K562 (cell line): Measurements from ENCODE around the gene DCAF6. TPM values are rescaled to one million over a fixed set of nuclear protein-coding genes. Genes with fewer than 3 reads are reported as not detected.

Experiments
- ATAC-seq: fragments of 200-7000 bp; cut with Tn5 transposase; 3 replicates; pipeline ENCODE4 v1.9.1; 2020; ENCODE audit warnings: moderate library complexity
- BruUV-seq: library from RNA; stranded (reverse); fragments of 400-500 nt; replicated peaks from 2 replicates; lab custom pipeline; 2021; lab: Mats Ljungman, UMichigan
- CTCF ChIA-PET: fragments of 300-600 bp; formaldehyde crosslinking; extraction: SDS; loops from one replicate; lab custom pipeline; 2021; ENCODE audit warnings: low intra/inter-chr PET ratio; lab: Yijun Ruan, JAX
- POLR2A ChIA-PET: fragments of 300-600, 350-650 bp; sonication (Branson Sonifier 250); formaldehyde crosslinking; extraction: SDS; loops from one replicate; lab custom pipeline; 2021; ENCODE audit warnings: antibody characterized with exemption, inconsistent platforms; lab: Yijun Ruan, JAX
- DNase-seq, 4 experiments: peaks; one replicate each; pipeline versions ENCODE4 v3.0.0 to v3.0.0-alpha.2; 2011 to 2018; ENCODE audit warnings: low spot score in 3 of 4, mixed read lengths in 3 of 4; ENCODE audit errors: extremely low read depth in 1 of 4
- FAIRE-seq: peaks from 2 replicates; lab custom pipeline; 2011; peaks lifted over from hg19 to GRCh38; lab: Jason Lieb, UNC
- H2AFZ ChIP-seq: 2 replicates; pipeline ENCODE4 v1.6.0; 2011; ENCODE audit warnings: low read depth, low read length, control low read depth, inconsistent platforms
- H3K27ac ChIP-seq: fragments of 200-600 bp; 3 replicates; pipeline ENCODE4 v1.8.0; 2011; ENCODE audit warnings: low read depth, mild to moderate bottlenecking, control low read depth, inconsistent platforms, low read length, moderate library complexity, mixed read lengths; ENCODE audit errors: extremely low read depth
- H3K27me3 ChIP-seq, 2 experiments: fragments of 300-600 bp in 1 of 2; 2 replicates in 1 of 2; 3 replicates in 1 of 2; pipeline versions ENCODE4 v1.6.0 to v1.8.0; 2011; ENCODE audit warnings: inconsistent platforms in 2 of 2, low read length in 2 of 2, mild to moderate bottlenecking in 1 of 2, mixed read lengths in 1 of 2, moderate library complexity in 1 of 2; ENCODE audit not compliant: control insufficient read depth in 2 of 2, insufficient read depth in 2 of 2
- H3K36me3 ChIP-seq: fragments of 300-600 bp; 3 replicates; pipeline ENCODE4 v1.8.0; 2011; ENCODE audit warnings: mild to moderate bottlenecking, low read length, inconsistent platforms; ENCODE audit not compliant: control insufficient read depth, insufficient read depth
- H3K4me1 ChIP-seq, 2 experiments: fragments of 200-600 bp in 1 of 2; replicated peaks in 1 of 2; 2 replicates in 1 of 2; 3 replicates in 1 of 2; pipeline versions ENCODE4 v1.5.1 to v1.8.0; 2011; ENCODE audit warnings: inconsistent platforms in 2 of 2, low read length in 2 of 2, mild to moderate bottlenecking in 1 of 2, mixed read lengths in 1 of 2, moderate library complexity in 1 of 2; ENCODE audit not compliant: control insufficient read depth in 2 of 2, insufficient read depth in 2 of 2
- H3K4me2 ChIP-seq: 2 replicates; pipeline ENCODE4 v1.6.1; 2011; ENCODE audit warnings: low read length, control low read depth, inconsistent platforms, mixed read lengths; ENCODE audit not compliant: insufficient read depth
- H3K4me3 ChIP-seq: fragments of 200-600 bp; sonication (generic), shearing (Covaris generic); 2 replicates; pipeline ENCODE4 v1.5.1; 2016; ENCODE audit warnings: control low read depth, inconsistent platforms
- H3K79me2 ChIP-seq: fragments of 200-600 bp; 3 replicates; pipeline ENCODE4 v1.8.0; 2011; ENCODE audit warnings: low read length, inconsistent platforms; ENCODE audit not compliant: control insufficient read depth, insufficient read depth
- H3K9ac ChIP-seq, 2 experiments: 2 replicates each; pipeline versions ENCODE4 v1.6.0 to v1.6.1; 2011; ENCODE audit warnings: low read depth in 2 of 2, low read length in 2 of 2, control low read depth in 1 of 2, inconsistent platforms in 1 of 2, mild to moderate bottlenecking in 1 of 2, mixed read lengths in 1 of 2; ENCODE audit not compliant: insufficient read depth in 1 of 2
- H3K9me1 ChIP-seq: one replicate; pipeline ENCODE4 v1.6.0; 2011; ENCODE audit warnings: inconsistent platforms, mild to moderate bottlenecking, low read length, moderate library complexity; ENCODE audit not compliant: control insufficient read depth, insufficient read depth
- H3K9me3 ChIP-seq: replicated peaks from 2 replicates; pipeline ENCODE4 v1.5.1; 2011; ENCODE audit warnings: low read depth, low read length, inconsistent platforms; ENCODE audit not compliant: control insufficient read depth, insufficient read depth
- H4K20me1 ChIP-seq: replicated peaks from 2 replicates; pipeline ENCODE4 v1.6.1; 2011; ENCODE audit warnings: low read length, inconsistent platforms, mixed read lengths; ENCODE audit not compliant: control insufficient read depth, insufficient read depth
- ATF7 ChIP-seq: fragments of 450-650 bp; IDR thresholded peaks from 2 replicates; pipeline ENCODE4 v1.7.1; 2014; ENCODE audit warnings: mild to moderate bottlenecking, moderate library complexity
- CEBPB ChIP-seq: fragments of 450-650 bp; IDR thresholded peaks from 2 replicates; pipeline ENCODE4 v1.6.1; 2016; ENCODE audit warnings: missing genetic modification characterization, missing compliant biosample characterization
- CEBPG ChIP-seq, 3 experiments: fragments of 200-800 bp in 1 of 3; sonication (Bioruptor generic) in 1 of 3; sonication (generic) in 1 of 3; formaldehyde crosslinking in 1 of 3; IDR thresholded peaks in 2 of 3; conservative IDR thresholded peaks in 1 of 3; 2 replicates each; pipeline versions ENCODE4 v1.6.1 to v1.8.0; 2016 to 2022; ENCODE audit warnings: missing compliant biosample characterization in 2 of 3, missing genetic modification characterization in 2 of 3, mild to moderate bottlenecking in 1 of 3, missing genetic modification reagents in 1 of 3
- FOSL1 ChIP-seq: fragments of 200-800 bp; sonication (Bioruptor generic); conservative IDR thresholded peaks from 2 replicates; pipeline ENCODE4 v1.6.1; 2016; ENCODE audit warnings: missing genetic modification characterization, missing compliant biosample characterization
- RFX5 ChIP-seq: IDR thresholded peaks from 2 replicates; pipeline ENCODE4 v1.6.1; 2011; ENCODE audit warnings: low read depth, mild to moderate bottlenecking, improper control_type of control experiment, low read length
- ZBTB40 ChIP-seq, 2 experiments: fragments of 450-650 bp in 1 of 2; sonication (generic) in 1 of 2; formaldehyde crosslinking in 1 of 2; IDR thresholded peaks; 2 replicates each; pipeline versions ENCODE4 v1.7.1 to v1.9.0; 2016 to 2022; ENCODE audit warnings: inconsistent platforms in 1 of 2, mild to moderate bottlenecking in 1 of 2, missing genetic modification reagents in 1 of 2
- ZNF274 ChIP-seq: IDR thresholded peaks from 2 replicates; pipeline ENCODE4 v1.6.1; 2011; ENCODE audit warnings: low read depth, mild to moderate bottlenecking, low read length, moderate library complexity, borderline replicate concordance
- ZNF384 ChIP-seq: IDR thresholded peaks from 2 replicates; pipeline ENCODE4 v1.6.1; 2012; ENCODE audit warnings: low read depth, low read length, improper control_type of control experiment
- WGBS: fragments of 100-300 bp; shearing (Covaris generic); methylation state at CpG from one replicate; pipeline ENCODE4 v1.1.6; 2016; ENCODE audit warnings: low coverage, mixed read lengths; ENCODE audit not compliant: insufficient coverage; ENCODE audit errors: missing lambda C conversion rate; 5-methylcytosine and 5-hydroxymethylcytosine counted together
- in situ Hi-C: fragments of 300-500 bp; cut with MboI; formaldehyde crosslinking; loops from 4 replicates; pipeline ENCODE4 v1.15.0; 2018; ENCODE audit warnings: inconsistent platforms, mixed read lengths
- intact Hi-C: fragments of 100-400 bp; cut with micrococcal nuclease; formaldehyde crosslinking; loops from 2 replicates; pipeline ENCODE4 v1.14.2; 2022
- polyA plus RNA-seq, 8 experiments: library from polyadenylated mRNA; depleted of rRNA in 4 of 8; stranded (reverse) in 5 of 8; unstranded in 3 of 8; fragments of >200 nt; fragmentation: Nextera tagmentation in 2 of 8; fragmentation: Illumina TruSeq in 1 of 8; extraction: Ambion mirVana in 2 of 8; extraction: Trizol in 1 of 8; gene quantifications; 2 replicates each; pipeline versions ENCODE4 v1.2.1 to v1.2.3, GENCODE V29; 2011 to 2014; ENCODE audit warnings: inconsistent platforms in 1 of 8, missing spikeins in 1 of 8
- total RNA-seq, 7 experiments: library from RNA; depleted of rRNA in 6 of 7; stranded (reverse); fragments of >200 nt in 6 of 7; fragmentation: Illumina TruSeq in 2 of 7; extraction: Trizol in 2 of 7; gene quantifications; 2 replicates each; pipeline versions ENCODE4 v1.2.1 to v1.2.3, GENCODE V29; 2011 to 2021; ENCODE audit warnings: low replicate concordance in 1 of 7

Gene DCAF6
- total and polyA plus RNA-seq, 9 of the 15 experiments (the other 6 are each of a cell fraction or from before 2014, with no cell fraction given): 19.1 to 102 (median 46.3) TPM

- Histone ChIP-seq H3K79me2 (no peaks in the 10 kb centered on the region; the same call in 2 of the 3 replicates), H3K9me1 (no peaks in the 10 kb centered on the region), H3K9ac (no peak overlapping the region), H3K27ac (no peak overlapping the region), H3K4me3 (no peak overlapping the region), H3K27me3 (no peaks in the 10 kb centered on the region), H3K9me3 (no peaks in the 10 kb centered on the region), H2AFZ (no peak overlapping the region), H4K20me1 (no peaks in the 10 kb centered on the region), H3K4me1 (no peaks in the 10 kb centered on the region), H3K4me2 (no peak overlapping the region), H3K36me3 (peaks cover 51% of the 10 kb centered on the region)
- ATAC-seq: no peak
- in situ Hi-C loops (no loop called here), intact Hi-C loops (no loop called here)
- BruUV-seq: no TSS peak
- no peak for DNase-seq
- CTCF ChIA-PET: no interaction called here
- POLR2A ChIA-PET: no interaction called here
- no peak for FAIRE-seq
- 96% methylated on average over 2 of the region's 2 CpGs for WGBS
- TF ChIP-seq ZNF274 (no peak), ZNF384 (0 out of 2 replicates have a peak, but pooled peaks have one; percentile 23), CEBPB (tag) (peak; percentile 55; the same call in 1 of the 2 replicates), ZBTB40 (IDR thresholded peaks at IDR 0.05) (0 out of 2 replicates have a peak, but pooled peaks have one; percentile 45), ZBTB40 (CRISPR knock-in tag; IDR thresholded peaks at IDR 0.05) (no peak), RFX5 (no peak), ATF7 (peak; percentile 47; the same call in 1 of the 2 replicates), FOSL1 (peak; percentile 85), CEBPG (CRISPR knock-in tag; IDR thresholded peaks at IDR 0.05) (no peak), CEBPG (tag; conservative IDR thresholded peaks at IDR 0.05 in 1 of 2, IDR thresholded peaks at IDR 0.05 in 1 of 2) (peak; percentile 41 to 82; a peak in 3 of 4 replicates)
Measured at GRCh38 chr1:168057921-168058320, 121.4 kb downstream of the DCAF6 start.
